Measurements from ENCODE around the gene C17orf67.

The C17orf67 gene

DNA sequence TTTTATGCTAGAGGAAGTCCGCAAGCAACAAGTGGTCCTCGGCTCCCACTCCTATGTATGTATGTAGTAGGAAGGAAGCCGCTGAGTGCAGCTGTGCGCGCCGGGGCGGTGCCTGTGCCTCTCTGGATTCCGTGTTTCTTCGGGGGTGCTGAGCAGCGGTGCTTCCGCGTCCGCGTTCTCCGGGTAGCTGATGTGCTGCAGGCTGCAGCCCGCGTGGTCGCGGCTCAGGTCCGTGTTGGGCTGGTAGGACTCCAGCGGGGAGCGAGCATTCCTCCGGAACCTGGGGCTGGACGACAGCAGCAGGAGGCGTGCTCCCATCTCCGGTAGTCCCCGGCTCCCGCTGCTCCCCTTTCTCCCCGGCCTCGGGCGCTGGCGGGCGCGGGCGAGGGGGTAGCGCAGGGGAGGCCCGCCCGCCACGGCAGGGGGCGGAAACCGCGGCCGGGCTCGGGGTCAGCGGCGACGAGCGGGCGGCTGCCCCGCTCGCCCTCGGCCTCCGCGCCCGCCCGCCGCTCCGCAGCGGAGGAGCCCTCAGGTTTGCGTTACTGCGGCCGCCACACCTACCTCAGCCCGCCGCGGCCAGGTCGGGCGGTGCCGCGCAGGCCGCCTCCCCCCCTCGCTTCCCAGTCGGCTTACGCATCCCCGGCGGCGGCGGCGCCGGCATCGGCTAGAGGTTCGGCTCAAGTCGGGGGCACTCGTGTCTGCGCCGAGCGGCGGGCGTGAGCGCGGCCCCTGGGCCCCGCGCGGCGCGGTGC, 487 bp downstream of the C17orf67 start:
- peak; percentile 40 to 45 for DNase-seq (ENCODE audit: low read depth in 2 of 2, low spot score in 1 of 2)

DNA sequence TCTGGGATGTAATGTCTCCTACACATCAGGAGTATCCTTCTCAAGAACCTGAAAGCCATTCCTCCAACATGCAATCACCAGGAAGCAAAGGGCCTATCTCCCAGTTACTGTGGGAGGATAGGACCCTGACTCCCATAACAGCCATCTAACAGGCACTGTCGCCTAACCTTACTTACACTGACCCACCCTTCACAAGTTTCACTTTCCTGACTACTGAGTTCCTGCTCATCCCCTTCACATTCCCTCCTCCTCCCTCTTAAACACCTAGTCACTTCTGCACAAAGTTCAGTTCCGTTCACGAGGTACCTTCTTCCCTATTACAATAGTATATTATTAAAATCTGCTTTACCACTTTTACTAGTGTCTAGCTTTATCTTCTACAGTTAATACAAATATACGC, 1.3 kb downstream of the C17orf67 start:
- no peak for DNase-seq (ENCODE audit: low read depth in 2 of 2, low spot score in 1 of 2)

- no peak for DNase-seq (ENCODE audit: low read depth in 2 of 2, low spot score in 1 of 2)
These were observed 2.2 kb downstream of the C17orf67 start for GRCh38 chr17:56831369-56832095.

GRCh38 chr17:56830726-56831368, 2.9 kb downstream of the C17orf67 start:
- DNase-seq (ENCODE audit: low read depth in 2 of 2, low spot score in 1 of 2), result no peak

DNA sequence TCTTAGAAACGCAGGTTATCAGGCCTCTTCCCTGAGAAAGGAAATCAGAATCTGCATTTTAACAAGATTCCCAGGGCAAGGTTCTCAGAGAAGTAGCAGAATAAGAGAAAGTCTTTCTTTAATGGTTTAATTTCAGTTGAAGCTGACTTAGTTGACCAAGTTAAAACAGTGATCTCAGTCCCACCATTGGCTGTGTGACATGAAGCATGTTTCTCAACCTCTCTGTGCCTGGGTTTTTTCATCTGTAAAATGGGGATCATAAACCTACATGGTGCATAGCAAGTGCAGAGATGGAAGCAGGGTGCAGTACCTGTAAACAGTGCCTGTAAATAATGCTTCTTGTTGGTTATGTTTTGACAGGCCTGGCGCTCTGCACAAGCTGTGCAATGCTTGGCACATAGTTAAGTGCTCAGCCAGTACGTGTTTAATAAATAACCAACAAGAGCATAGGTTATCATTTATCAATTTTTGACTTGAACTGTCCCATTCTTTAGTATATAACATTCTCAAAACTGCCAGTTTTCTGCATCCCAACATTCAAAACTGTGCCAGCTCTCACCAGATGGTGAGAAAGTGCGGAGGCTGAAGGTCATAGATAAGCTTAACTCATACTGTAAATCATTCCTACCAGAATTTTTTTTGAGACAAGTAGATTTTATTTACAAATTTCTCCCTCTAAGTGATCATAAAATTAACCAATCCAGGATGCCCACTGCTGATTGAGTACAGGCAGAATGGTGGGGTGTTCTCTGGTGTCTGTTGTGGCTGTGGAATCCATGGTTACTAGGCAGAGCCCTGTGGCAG, 6.9 kb downstream of the C17orf67 start:
- no peak for DNase-seq (ENCODE audit: low read depth in 2 of 2, low spot score in 1 of 2)

- DNase-seq (ENCODE audit: low read depth in 2 of 2, low spot score in 1 of 2), result no peak
These were observed 9.2 kb downstream of the C17orf67 start for GRCh38 chr17:56824503-56824902.

DNA sequence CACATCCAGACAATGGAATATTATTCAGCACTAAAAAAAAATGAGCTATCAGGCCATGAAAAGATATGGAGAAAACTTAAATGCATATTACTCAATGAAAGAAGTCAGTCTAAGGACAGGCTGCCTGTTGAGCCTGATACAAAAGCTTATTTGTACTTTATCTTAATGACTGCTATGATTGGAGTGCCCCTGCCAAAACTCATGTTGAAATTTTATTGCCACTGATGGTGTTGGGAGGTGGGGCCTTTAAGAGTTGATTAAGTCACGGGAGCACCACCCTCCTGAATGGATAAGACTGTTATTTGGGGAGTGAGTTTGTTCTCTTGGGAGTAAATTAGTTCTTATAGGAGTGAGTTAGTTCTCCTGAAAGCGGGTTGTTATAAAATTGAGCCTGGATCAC, 9.9 kb downstream of the C17orf67 start:
- DNase-seq (ENCODE audit: low read depth in 2 of 2, low spot score in 1 of 2), result no peak

DNA sequence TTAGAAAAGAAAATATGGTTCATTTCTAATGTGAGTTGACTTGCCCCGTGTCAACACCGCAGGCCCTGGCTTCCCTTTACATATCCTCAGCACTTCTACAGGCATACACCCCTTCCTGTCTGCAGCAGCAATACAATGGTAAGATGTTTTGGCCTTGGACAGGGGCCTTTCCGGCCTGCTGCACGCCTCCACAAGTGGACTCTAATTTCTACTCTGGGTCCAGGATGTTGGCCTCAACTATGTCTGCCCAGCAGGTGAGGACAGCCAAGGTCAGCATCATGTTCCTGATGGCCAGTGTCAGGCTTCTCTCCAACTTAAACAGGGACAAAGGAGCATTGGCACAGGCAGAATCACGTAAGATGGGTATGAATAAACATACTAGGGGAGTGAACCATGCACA, 11.0 kb downstream of the C17orf67 start:
- no peak for DNase-seq (ENCODE audit: low read depth in 2 of 2, low spot score in 1 of 2)

- DNase-seq (ENCODE audit: low read depth in 2 of 2, low spot score in 1 of 2), result no peak
These were observed 11.7 kb downstream of the C17orf67 start for GRCh38 chr17:56821847-56822534.

GRCh38 chr17:56820207-56820606, 13.5 kb downstream of the C17orf67 start:
- no peak for DNase-seq (ENCODE audit: low read depth in 2 of 2, low spot score in 1 of 2)

DNA sequence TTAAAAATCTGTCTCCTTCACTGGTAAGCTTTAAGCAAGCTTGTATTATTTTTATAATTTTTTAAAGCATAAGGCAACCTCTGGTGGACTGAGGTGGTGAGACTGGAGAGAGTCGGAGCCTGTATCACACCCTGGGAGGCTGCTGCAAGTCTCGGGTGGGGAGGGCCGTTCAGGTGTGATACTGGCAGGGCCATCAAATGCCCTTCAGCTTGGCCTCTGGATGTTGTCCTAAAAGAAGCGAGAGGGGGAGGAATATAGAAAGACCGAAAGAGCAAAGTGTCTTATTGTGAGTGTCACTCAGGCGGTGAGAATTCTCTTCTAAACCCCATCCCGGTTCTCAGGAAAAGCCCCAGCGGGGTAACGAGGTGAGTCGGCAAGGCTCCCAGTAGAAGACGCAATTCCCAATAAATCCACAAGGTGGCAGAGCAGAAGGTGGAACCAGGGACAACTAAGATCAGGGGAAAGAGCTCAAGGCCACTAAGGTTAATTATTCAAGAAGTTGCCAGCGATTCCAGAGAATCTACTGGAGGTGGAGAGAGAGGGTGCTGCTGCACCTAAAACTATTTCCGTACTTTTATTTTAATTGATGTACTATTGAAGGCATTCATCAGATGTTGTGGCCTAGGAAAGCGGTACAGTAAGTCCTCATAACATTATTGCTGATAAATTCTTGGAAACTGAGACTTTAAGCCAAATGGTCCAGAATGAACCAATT, 14.1 kb downstream of the C17orf67 start:
- DNase-seq (ENCODE audit: low read depth in 2 of 2, low spot score in 1 of 2), result peak; percentile 30 to 46

GRCh38 chr17:56819030-56819429, 14.7 kb downstream of the C17orf67 start:
- no peak for DNase-seq (ENCODE audit: low read depth in 2 of 2, low spot score in 1 of 2)

- DNase-seq (ENCODE audit: low read depth in 2 of 2, low spot score in 1 of 2), result no peak
These were observed 16.7 kb downstream of the C17orf67 start for GRCh38 chr17:56817066-56817465.

GRCh38 chr17:56815711-56816110, 18.0 kb downstream of the C17orf67 start:
- no peak for DNase-seq (ENCODE audit: low read depth in 2 of 2, low spot score in 1 of 2)

DNA sequence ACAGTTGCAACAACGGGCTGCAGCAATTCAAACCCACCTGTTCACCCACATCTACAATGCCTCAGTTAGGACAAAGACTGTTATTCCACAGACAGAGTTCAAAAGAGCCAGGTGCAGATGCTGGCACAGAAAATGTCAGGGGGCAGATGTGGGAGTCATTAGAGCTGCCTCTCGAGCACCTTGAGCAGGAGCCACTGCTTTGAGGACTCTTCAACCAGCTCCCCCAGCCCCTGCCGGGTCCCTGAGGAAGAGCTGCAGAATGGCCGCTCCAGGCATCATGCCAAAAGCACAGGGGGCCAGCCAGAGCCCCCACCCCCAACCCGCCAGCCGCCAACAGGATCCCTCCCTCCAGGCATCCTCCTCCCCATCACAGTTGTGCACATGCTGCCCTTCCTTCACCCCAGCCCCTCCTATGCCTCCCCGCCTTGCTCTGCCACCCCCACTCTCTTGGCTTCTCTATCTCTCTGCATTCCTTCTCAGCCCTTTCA, 20.8 kb downstream of the C17orf67 start:
- no peak for DNase-seq (ENCODE audit: low read depth in 2 of 2, low spot score in 1 of 2)

DNA sequence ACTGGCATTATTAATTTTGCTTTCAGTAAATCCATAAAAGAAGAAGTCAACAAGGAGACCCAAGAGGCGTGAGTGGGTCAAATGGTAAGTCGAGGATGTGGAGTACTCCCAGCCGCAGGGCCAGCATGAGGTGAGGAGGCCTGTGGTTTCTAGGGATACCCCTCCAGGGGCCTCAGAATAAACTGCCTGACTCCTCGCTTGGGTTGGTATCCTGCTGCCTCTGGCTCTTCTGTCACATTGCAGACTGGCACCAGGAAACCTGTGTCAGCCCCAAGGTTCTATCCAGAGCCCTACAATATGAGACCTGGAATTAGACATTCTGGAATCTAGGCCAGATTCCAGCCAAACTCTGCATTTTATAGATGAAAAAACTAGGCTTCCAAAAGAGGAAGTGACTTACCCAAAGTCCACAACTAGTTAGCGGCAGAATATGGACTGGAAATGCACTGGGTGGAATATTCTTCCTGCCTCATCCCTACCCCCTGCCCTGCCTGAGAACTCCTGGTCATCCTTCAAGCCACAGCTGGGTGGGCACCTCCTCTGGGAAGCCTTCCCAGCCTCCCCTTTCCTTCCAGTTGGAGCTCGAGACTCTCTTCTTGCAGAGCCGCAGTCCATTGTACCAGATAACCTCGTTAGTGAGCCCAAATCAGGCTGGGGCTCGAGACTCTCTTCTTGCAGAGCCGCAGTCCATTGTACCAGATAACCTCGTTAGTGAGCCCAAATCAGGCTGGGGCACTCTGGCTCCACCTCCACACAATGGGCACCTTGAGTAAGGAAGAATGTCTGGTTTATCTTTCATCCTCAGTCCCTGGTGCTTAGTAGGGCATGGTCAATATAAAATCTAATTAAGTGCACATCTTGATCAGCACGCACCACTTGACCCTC, 22.6 kb downstream of the C17orf67 start:
- DNase-seq (ENCODE audit: low read depth in 2 of 2, low spot score in 1 of 2), result no peak

GRCh38 chr17:56810343-56810742, 23.4 kb downstream of the C17orf67 start:
- no peak for DNase-seq (ENCODE audit: low read depth in 2 of 2, low spot score in 1 of 2)

DNA sequence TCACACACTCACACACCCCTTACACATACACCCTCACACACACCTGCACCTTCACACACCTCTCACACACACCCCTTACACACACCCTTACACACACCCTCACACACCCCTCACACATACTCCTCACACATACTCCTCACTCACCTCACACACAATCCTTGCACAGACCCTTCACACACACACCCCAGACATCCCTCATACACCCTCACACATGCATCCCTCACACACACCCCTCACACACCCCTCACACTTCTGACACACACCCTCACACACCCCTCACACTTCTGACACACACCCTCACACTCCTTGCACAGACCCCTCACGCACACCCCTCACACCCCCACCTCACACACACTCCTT, 23.9 kb downstream of the C17orf67 start:
- DNase-seq (ENCODE audit: low read depth in 2 of 2, low spot score in 1 of 2), result no peak
